OCI-M2 (cell line): ENCODE measurements around the gene UBE2D2.

Experiments used
- DNase-seq: peaks from one replicate; lab custom pipeline; 2025; ENCODE audit not compliant: unreplicated experiment; lab: John Stamatoyannopoulos, UW

UBE2D2 gene

GRCh38 chr5:139646912-139647505, 85.9 kb downstream of the UBE2D2 start:
- peak; percentile 35 for DNase-seq

- no peak for DNase-seq
Measured at GRCh38 chr5:139647506-139648204, 86.5 kb downstream of the UBE2D2 start.

- no peak for DNase-seq
Measured at GRCh38 chr5:139648205-139649081, 87.3 kb downstream of the UBE2D2 start, which contains the start of gene CXXC5. Gene CXXC5 (plus strand): TSS chr5:139648349. CDS start chr5:139680524, 32,175 bp downstream.

GRCh38 chr5:139649082-139649991, 88.2 kb downstream of the UBE2D2 start:
- no peak for DNase-seq

- DNase-seq, result no peak
Measured at GRCh38 chr5:139650031-139650688, 89.0 kb downstream of the UBE2D2 start.

GRCh38 chr5:139650689-139651042, 89.5 kb downstream of the UBE2D2 start:
- no peak for DNase-seq

- no peak for DNase-seq
Measured at GRCh38 chr5:139651043-139651834, 90.1 kb downstream of the UBE2D2 start.

GRCh38 chr5:139651853-139652787, 91.0 kb downstream of the UBE2D2 start:
- DNase-seq, result no peak

- no peak for DNase-seq
Measured at GRCh38 chr5:139652788-139653241, 91.7 kb downstream of the UBE2D2 start.

- DNase-seq, result no peak
Measured at GRCh38 chr5:139653616-139654015, 92.5 kb downstream of the UBE2D2 start.

GRCh38 chr5:139654464-139654863, 93.3 kb downstream of the UBE2D2 start:
- no peak for DNase-seq

GRCh38 chr5:139654871-139655491, 93.8 kb downstream of the UBE2D2 start:
- DNase-seq, result no peak

- no peak for DNase-seq
Measured at GRCh38 chr5:139655727-139656271, 94.7 kb downstream of the UBE2D2 start.

- no peak for DNase-seq
Measured at GRCh38 chr5:139657363-139658321, 96.5 kb downstream of the UBE2D2 start.

- DNase-seq, result no peak
Measured at GRCh38 chr5:139658501-139658927, 97.4 kb downstream of the UBE2D2 start.

GRCh38 chr5:139658928-139659667, 98.0 kb downstream of the UBE2D2 start:
- DNase-seq, result no peak
